Measurements from ENCODE around the gene TP53BP2. TPM values are rescaled to one million over a fixed set of nuclear protein-coding genes. Genes with fewer than 3 reads are reported as not detected.

The TP53BP2 gene
- total and polyA plus RNA-seq, 11 donors, result 4.6 to 44.8 (median 22.3) TPM

DNA sequence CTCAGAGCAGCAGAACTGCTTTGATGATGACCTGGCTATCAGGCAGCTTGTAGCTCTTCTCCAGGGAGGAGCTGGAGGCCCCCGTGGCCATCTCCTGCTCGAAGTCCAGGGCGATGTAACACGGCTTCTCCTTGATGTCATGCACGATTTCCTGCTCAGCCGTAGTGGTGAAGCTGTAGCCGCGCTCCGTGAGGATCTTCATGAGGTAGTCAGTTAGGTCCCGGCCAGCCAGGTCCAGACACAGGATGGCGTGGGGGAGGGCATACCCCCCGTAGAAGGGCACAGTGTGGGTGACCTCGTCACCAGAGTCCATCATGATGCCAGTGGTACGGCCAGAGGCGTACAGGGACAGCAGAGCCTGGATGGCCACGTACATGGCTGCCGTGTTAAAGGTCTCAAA, 18.3 kb upstream of the TP53BP2 start:
- peaks cover 0 to 5% (median 0%) of the 10 kb centered on the region in 9 donors for H3K27me3 ChIP-seq
- TF ChIP-seq CTCF (IDR thresholded peaks at IDR 0.05), result no peak
- no peak for TF ChIP-seq POLR2A (IDR thresholded peaks at IDR 0.05)
- H3K9me3 ChIP-seq, result peaks cover 0 to 4% (median 0%) of the 10 kb centered on the region in 12 donors
- no peak for DNase-seq
- intact Hi-C loops (cut with DNase I), result no loop called here
- no peak overlapping the region for H3K27ac ChIP-seq
- H3K36me3 ChIP-seq, result no peaks in the 10 kb centered on the region
- no peak overlapping the region for H3K4me3 ChIP-seq
- WGBS, 4 donors, result 91 to 96% (median 93%) methylated on average over 6 to 17 of the region's 17 CpGs
- no peak for ATAC-seq
- H3K4me1 ChIP-seq, result no peaks in the 10 kb centered on the region

DNA sequence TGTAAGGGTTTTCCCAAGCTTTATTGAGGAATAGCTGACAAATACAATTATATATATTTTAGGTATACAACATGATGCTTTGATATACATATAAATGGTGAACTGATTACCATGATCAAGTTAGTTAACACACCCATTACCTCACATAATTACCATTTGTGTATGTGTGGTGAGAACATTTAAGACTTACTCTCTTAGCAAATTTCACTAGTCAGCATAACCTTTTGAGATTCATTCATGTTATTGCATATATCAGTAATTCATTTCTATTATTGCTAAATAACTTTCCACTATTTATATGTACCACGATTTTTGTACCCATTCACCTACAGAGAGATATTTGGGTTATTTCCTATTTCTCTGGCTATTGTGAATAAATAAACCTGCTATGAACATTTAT, 16.2 kb upstream of the TP53BP2 start:
- TF ChIP-seq CTCF (IDR thresholded peaks at IDR 0.05), result no peak
- TF ChIP-seq POLR2A (IDR thresholded peaks at IDR 0.05), result no peak
- Histone ChIP-seq H3K4me3 (no peak overlapping the region), H3K27me3 (peaks cover 0 to 7% (median 0%) of the 10 kb centered on the region in 9 donors), H3K27ac (no peak overlapping the region), H3K4me1 (no peaks in the 10 kb centered on the region), H3K36me3 (no peaks in the 10 kb centered on the region), H3K9me3 (peaks cover 0 to 4% (median 0%) of the 10 kb centered on the region in 12 donors)
- WGBS, 4 donors, result 80 to 92% (median 85%) methylated on average over 1 of the region's 1 CpG
- DNase-seq (no peak), ATAC-seq (no peak)
- intact Hi-C loops (cut with DNase I), result no loop called here

DNA sequence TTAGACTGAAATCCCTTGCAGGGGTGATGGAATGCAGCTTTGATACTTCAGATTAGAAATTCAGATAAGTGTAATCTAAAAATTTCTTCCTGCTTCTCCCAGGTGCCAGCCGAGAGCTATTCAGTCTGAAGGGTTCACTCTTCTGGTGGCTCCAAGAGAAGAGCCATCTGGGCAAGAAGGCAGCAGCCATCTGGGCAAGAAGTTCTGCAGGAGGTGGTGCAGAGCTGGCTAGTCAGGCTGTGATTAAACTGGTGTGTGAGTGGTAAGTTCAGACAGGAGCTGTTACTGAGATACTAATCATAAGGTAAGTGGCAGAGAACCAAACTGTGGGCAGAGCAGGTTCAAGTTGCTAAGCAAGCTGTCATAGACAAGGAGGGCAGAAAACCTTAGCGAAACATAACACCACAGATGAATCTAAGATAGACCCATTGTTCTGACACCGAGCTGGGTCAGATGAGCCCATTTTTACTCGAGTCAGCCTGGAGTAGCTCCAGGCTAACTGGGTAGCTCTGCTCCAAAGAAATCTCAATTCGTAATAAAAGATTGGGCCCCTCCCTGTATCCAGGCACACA, 14.4 kb upstream of the TP53BP2 start:
- Histone ChIP-seq H3K27ac (no peak overlapping the region), H3K4me1 (no peaks in the 10 kb centered on the region), H3K36me3 (no peaks in the 10 kb centered on the region), H3K4me3 (no peak overlapping the region), H3K27me3 (peaks cover 0 to 7% (median 0%) of the 10 kb centered on the region in 9 donors), H3K9me3 (peaks cover 0 to 3% (median 0%) of the 10 kb centered on the region in 12 donors)
- DNase-seq, result no peak
- ATAC-seq, result no peak
- TF ChIP-seq POLR2A (IDR thresholded peaks at IDR 0.05) (no peak), CTCF (IDR thresholded peaks at IDR 0.05) (no peak)
- intact Hi-C loops (cut with DNase I), result no loop called here
- 51 to 72% (median 67%) methylated on average over 5 of the region's 5 CpGs for WGBS, 4 donors

DNA sequence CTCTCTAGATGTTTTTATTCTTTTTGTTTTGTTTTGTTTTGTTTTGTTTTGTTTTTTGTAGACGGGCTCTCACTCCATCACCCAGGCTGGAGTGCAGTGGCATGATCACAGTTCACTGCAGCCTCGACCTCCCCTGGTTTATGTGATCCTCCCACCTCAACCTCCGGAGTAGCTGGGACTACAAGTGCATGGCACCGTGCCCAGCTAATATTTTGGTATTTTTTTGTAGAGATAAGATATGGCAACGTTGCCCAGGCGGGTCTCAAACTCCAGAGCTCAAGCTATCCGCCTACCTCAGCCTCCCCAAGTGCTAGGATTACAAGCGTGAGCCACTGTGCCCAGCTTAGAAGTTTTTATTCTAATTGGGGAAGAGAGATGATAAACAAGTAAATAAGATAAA, 13.3 kb upstream of the TP53BP2 start:
- H3K27me3 ChIP-seq, result peaks cover 0 to 7% (median 0%) of the 10 kb centered on the region in 9 donors
- H3K9me3 ChIP-seq, result no peaks in the 10 kb centered on the region
- H3K27ac ChIP-seq, result no peak overlapping the region
- TF ChIP-seq POLR2A (IDR thresholded peaks at IDR 0.05), result no peak
- TF ChIP-seq CTCF (IDR thresholded peaks at IDR 0.05), result no peak
- no peaks in the 10 kb centered on the region for H3K36me3 ChIP-seq
- ATAC-seq (no peak), DNase-seq (no peak)
- no peaks in the 10 kb centered on the region for H3K4me1 ChIP-seq
- intact Hi-C loops (cut with DNase I), result no loop called here
- 51 to 56% (median 54%) methylated on average over 8 of the region's 8 CpGs for WGBS, 4 donors
- no peak overlapping the region for H3K4me3 ChIP-seq
